Adrenal gland (tissue), 5 donors: ENCODE data around the gene DNM1.

Experiments
- POLR2A ChIP-seq, 2 donors: fragments of 450-650 bp; IDR thresholded peaks; one replicate each; pipeline ENCODE4 v1.6.1; 2017; ENCODE audit warnings: antibody characterized with exemption in 2 of 2, mild to moderate bottlenecking in 2 of 2, moderate library complexity in 1 of 2
- TF ChIP-seq, protein P1 (sequence below), 6 experiments: fragments of 450-650 bp in 4 of 6; fragments of 200-600 bp in 2 of 6; sonication (generic) in 1 of 6; IDR thresholded peaks; 1 replicate in 5 of 6; 2 replicates in 1 of 6; pipeline versions ENCODE4 v1.5.1 to v1.8.0; 2016 to 2021; ENCODE audit warnings: antibody characterized with exemption in 6 of 6, mild to moderate bottlenecking in 2 of 6, moderate library complexity in 1 of 6
- donor health status: DM: no; HTN: no; CAD: no.

DNA sequence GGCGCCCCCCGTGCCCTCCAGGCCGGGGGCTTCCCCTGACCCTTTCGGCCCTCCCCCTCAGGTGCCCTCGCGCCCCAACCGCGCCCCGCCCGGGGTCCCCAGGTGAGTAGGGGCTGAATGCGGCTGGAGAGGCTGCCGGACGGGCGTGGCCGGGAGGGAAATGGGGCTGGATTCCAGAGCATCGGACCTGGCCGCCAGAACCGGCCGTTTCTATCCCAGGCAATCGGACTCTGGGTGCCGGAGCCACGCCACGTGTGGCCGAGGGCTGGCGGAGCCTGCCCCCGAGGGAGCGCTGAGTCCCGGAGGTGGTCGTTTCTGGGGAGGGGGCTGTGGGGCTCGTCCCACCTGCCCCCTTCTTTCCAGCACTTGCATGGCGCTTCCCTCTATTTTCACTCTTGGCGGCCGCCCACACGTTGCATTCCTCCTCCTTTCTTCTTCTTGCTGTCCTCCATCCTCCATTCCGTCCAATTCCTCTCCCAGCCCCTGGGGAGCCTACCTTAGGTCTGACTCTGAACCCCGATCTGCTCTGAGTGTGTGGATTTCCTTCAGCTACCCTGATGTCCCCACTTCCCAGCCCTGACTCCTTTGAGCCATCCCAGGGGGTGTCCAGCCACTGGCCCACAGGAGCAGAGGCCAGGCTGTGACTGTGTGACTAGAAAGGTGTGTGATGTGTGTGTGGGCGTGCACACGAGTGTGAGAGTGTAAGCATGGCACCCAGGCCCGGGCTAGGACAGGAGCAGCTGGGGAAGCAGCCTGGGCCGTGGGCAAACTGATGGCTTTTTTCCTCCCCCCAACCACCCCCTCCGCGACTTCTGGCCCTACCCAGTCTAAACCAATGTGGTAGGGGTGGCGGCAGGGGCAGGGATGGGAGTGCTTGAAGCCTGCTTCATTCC, 47.9 kb downstream of the DNM1 start:
- TF ChIP-seq, protein P1, sequence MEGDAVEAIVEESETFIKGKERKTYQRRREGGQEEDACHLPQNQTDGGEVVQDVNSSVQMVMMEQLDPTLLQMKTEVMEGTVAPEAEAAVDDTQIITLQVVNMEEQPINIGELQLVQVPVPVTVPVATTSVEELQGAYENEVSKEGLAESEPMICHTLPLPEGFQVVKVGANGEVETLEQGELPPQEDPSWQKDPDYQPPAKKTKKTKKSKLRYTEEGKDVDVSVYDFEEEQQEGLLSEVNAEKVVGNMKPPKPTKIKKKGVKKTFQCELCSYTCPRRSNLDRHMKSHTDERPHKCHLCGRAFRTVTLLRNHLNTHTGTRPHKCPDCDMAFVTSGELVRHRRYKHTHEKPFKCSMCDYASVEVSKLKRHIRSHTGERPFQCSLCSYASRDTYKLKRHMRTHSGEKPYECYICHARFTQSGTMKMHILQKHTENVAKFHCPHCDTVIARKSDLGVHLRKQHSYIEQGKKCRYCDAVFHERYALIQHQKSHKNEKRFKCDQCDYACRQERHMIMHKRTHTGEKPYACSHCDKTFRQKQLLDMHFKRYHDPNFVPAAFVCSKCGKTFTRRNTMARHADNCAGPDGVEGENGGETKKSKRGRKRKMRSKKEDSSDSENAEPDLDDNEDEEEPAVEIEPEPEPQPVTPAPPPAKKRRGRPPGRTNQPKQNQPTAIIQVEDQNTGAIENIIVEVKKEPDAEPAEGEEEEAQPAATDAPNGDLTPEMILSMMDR (IDR thresholded peaks at IDR 0.05), result no peak
- TF ChIP-seq POLR2A (IDR thresholded peaks at IDR 0.05), result no peak
